Measurements from ENCODE around the gene TNS3. TPM values are rescaled to one million over a fixed set of nuclear protein-coding genes. Genes with fewer than 3 reads are reported as not detected.

TNS3 gene
- total RNA-seq, 1 experiment from 2014 or later, result 533 TPM

- Histone ChIP-seq H3K27ac (ENCODE audit: low read length) (peak overlapping the region; percentile 80), H3K27me3 (ENCODE audit: control insufficient read depth, insufficient read depth, low read length) (no peaks in the 10 kb centered on the region), H3K36me3 (ENCODE audit: control insufficient read depth, insufficient read depth, low read length) (peaks cover 7% of the 10 kb centered on the region), H3K4me1 (ENCODE audit: control insufficient read depth, insufficient read depth, low read length) (peaks cover 88% of the 10 kb centered on the region), H3K9me3 (ENCODE audit: control insufficient read depth, insufficient read depth, low read depth, low read length) (no peaks in the 10 kb centered on the region), H3K4me3 (ENCODE audit: low read depth in 2 of 2, low read length in 2 of 2) (no peak overlapping the region)
- CTCF ChIA-PET, result no interaction called here
- no peak for TF ChIP-seq CTCF (IDR thresholded peaks at IDR 0.05)
- TF ChIP-seq SIN3A (IDR thresholded peaks at IDR 0.05; ENCODE audit: borderline replicate concordance, insufficient read depth, low read depth, low read length), result no peak
- in situ Hi-C loops (cut with HindIII; ENCODE audit: low pct_unique_long_range_greater_than_20kb, low sequenced_read_pairs), result no loop called here
- POLR2A ChIA-PET, result interaction anchor here (0.6 kb wide), 1 partner anchor 310 kb away, joined by 5 read pairs; no protein-coding TSS in a partner anchor
- BruUV-seq (replicated peaks), result no TSS peak
- intact Hi-C loops (cut with micrococcal nuclease; ENCODE audit: unreplicated experiment), result no loop called here
- ATAC-seq (0 out of 2 replicates have a peak, but pooled peaks have one; percentile 3), DNase-seq (ENCODE audit: low read depth, low spot score) (no peak)
These were observed 102.8 kb downstream of the TNS3 start for GRCh38 chr7:47478926-47479711.

DNA sequence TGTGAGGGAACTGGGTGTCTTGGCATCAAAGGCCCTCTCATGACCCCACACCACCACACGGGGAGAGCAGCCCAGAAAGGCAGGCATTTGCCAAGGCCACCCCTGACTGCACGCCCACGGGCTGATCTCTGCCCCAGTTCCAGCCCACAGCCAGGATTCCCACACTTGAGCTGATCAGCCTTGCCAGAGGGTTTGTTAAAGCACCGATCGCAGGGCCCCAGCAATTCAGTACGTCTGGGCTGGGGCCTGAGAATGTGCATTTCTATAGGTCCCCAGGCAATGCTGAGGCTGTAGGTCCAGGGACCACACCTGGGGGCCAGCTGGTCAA is 103.9 kb downstream of the TNS3 start:
- in situ Hi-C loops (cut with HindIII; ENCODE audit: low pct_unique_long_range_greater_than_20kb, low sequenced_read_pairs) (no loop called here), intact Hi-C loops (cut with micrococcal nuclease; ENCODE audit: unreplicated experiment) (no loop called here)
- ChIA-PET CTCF (no interaction called here), POLR2A (no interaction called here)
- Histone ChIP-seq H3K36me3 (ENCODE audit: control insufficient read depth, insufficient read depth, low read length) (peaks cover 7% of the 10 kb centered on the region), H3K4me1 (ENCODE audit: control insufficient read depth, insufficient read depth, low read length) (peaks cover 89% of the 10 kb centered on the region), H3K9me3 (ENCODE audit: control insufficient read depth, insufficient read depth, low read depth, low read length) (no peaks in the 10 kb centered on the region), H3K27me3 (ENCODE audit: control insufficient read depth, insufficient read depth, low read length) (no peaks in the 10 kb centered on the region), H3K27ac (ENCODE audit: low read length) (peak overlapping the region; percentile 80), H3K4me3 (ENCODE audit: low read depth in 2 of 2, low read length in 2 of 2) (no peak overlapping the region)
- BruUV-seq (replicated peaks), result no TSS peak
- no peak for TF ChIP-seq POLR2AphosphoS5 (IDR thresholded peaks at IDR 0.05; ENCODE audit: low read depth, low read length)
- no peak for TF ChIP-seq SIN3A (IDR thresholded peaks at IDR 0.05; ENCODE audit: borderline replicate concordance, insufficient read depth, low read depth, low read length)
- TF ChIP-seq, protein P1, sequence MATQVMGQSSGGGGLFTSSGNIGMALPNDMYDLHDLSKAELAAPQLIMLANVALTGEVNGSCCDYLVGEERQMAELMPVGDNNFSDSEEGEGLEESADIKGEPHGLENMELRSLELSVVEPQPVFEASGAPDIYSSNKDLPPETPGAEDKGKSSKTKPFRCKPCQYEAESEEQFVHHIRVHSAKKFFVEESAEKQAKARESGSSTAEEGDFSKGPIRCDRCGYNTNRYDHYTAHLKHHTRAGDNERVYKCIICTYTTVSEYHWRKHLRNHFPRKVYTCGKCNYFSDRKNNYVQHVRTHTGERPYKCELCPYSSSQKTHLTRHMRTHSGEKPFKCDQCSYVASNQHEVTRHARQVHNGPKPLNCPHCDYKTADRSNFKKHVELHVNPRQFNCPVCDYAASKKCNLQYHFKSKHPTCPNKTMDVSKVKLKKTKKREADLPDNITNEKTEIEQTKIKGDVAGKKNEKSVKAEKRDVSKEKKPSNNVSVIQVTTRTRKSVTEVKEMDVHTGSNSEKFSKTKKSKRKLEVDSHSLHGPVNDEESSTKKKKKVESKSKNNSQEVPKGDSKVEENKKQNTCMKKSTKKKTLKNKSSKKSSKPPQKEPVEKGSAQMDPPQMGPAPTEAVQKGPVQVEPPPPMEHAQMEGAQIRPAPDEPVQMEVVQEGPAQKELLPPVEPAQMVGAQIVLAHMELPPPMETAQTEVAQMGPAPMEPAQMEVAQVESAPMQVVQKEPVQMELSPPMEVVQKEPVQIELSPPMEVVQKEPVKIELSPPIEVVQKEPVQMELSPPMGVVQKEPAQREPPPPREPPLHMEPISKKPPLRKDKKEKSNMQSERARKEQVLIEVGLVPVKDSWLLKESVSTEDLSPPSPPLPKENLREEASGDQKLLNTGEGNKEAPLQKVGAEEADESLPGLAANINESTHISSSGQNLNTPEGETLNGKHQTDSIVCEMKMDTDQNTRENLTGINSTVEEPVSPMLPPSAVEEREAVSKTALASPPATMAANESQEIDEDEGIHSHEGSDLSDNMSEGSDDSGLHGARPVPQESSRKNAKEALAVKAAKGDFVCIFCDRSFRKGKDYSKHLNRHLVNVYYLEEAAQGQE (IDR thresholded peaks at IDR 0.05; ENCODE audit: insufficient read depth in 1 of 2, low read depth in 2 of 2, low read length in 1 of 2), result no peak
- DNase-seq (ENCODE audit: low read depth, low spot score) (no peak), ATAC-seq (no peak)

- no peak for DNase-seq (ENCODE audit: low read depth, low spot score)
- peak overlapping the region; percentile 80 for H3K27ac ChIP-seq (ENCODE audit: low read length)
- H3K27me3 ChIP-seq (ENCODE audit: control insufficient read depth, insufficient read depth, low read length), result no peaks in the 10 kb centered on the region
- in situ Hi-C loops (cut with HindIII; ENCODE audit: low pct_unique_long_range_greater_than_20kb, low sequenced_read_pairs) (no loop called here), intact Hi-C loops (cut with micrococcal nuclease; ENCODE audit: unreplicated experiment) (no loop called here)
- ChIA-PET CTCF (no interaction called here), POLR2A (no interaction called here)
- no peaks in the 10 kb centered on the region for H3K9me3 ChIP-seq (ENCODE audit: control insufficient read depth, insufficient read depth, low read depth, low read length)
- H3K36me3 ChIP-seq (ENCODE audit: control insufficient read depth, insufficient read depth, low read length), result peaks cover 7% of the 10 kb centered on the region
- BruUV-seq (replicated peaks), result no TSS peak
- TF ChIP-seq SIN3A (IDR thresholded peaks at IDR 0.05; ENCODE audit: borderline replicate concordance, insufficient read depth, low read depth, low read length), result no peak
- TF ChIP-seq, protein P1 (IDR thresholded peaks at IDR 0.05; ENCODE audit: insufficient read depth in 1 of 2, low read depth in 2 of 2, low read length in 1 of 2), result no peak
- no peak for TF ChIP-seq CTCF (IDR thresholded peaks at IDR 0.05)
- TF ChIP-seq POLR2AphosphoS5 (IDR thresholded peaks at IDR 0.05; ENCODE audit: low read depth, low read length), result no peak
- no peak for TF ChIP-seq TCF7L2 (IDR thresholded peaks at IDR 0.05; ENCODE audit: low read depth, low read length)
- no peak overlapping the region for H3K4me3 ChIP-seq (ENCODE audit: low read depth in 2 of 2, low read length in 2 of 2)
- ATAC-seq, result no peak
- H3K4me1 ChIP-seq (ENCODE audit: control insufficient read depth, insufficient read depth, low read length), result peaks cover 89% of the 10 kb centered on the region
These were observed 104.5 kb downstream of the TNS3 start for GRCh38 chr7:47477191-47478016.
